Heart left ventricle (tissue), 16 donors: ENCODE data around the gene MEX3A. TPM values are rescaled to one million over a fixed set of nuclear protein-coding genes. Genes with fewer than 3 reads are reported as not detected.

Experiments
- ATAC-seq, 4 donors: fragments of 200-7000 bp; cut with Tn5 transposase; one replicate each; pipeline ENCODE4 v1.9.1; 2020 to 2022; ENCODE audit warnings: moderate library complexity in 4 of 4, mild to moderate bottlenecking in 3 of 4, moderate number of reproducible peaks in 1 of 4
- DNase-seq, 5 donors: peaks; one replicate each; pipeline ENCODE4 v3.0.0-alpha.2; 2020
- H3K27ac ChIP-seq, 12 donors: fragments of 200-600 bp; sonication (generic) in 4 of 12; one replicate each; pipeline versions ENCODE4 v1.5.0 to v1.8.0; 2016 to 2022; ENCODE audit warnings: mild to moderate bottlenecking in 2 of 12
- H3K27me3 ChIP-seq, 9 donors: fragments of 200-600 bp; sonication (generic) in 2 of 9; one replicate each; pipeline versions ENCODE4 v1.5.1 to v1.8.0; 2016 to 2022; ENCODE audit warnings: mild to moderate bottlenecking in 3 of 9
- H3K36me3 ChIP-seq, 9 donors: fragments of 200-600 bp; sonication (generic) in 2 of 9; one replicate each; pipeline versions ENCODE4 v1.5.0 to v1.8.0; 2018 to 2022; ENCODE audit warnings: mild to moderate bottlenecking in 2 of 9
- H3K4me1 ChIP-seq, 12 donors: fragments of 200-600 bp; sonication (generic) in 4 of 12; one replicate each; pipeline versions ENCODE4 v1.5.0 to v1.8.0; 2016 to 2022; ENCODE audit warnings: mild to moderate bottlenecking in 3 of 12
- H3K4me3 ChIP-seq, 12 donors: fragments of 200-600 bp; sonication (generic) in 4 of 12; one replicate each; pipeline versions ENCODE4 v1.5.0 to v1.8.0; 2017 to 2022; ENCODE audit warnings: mild to moderate bottlenecking in 9 of 12, moderate library complexity in 4 of 12
- H3K9me3 ChIP-seq, 12 donors: fragments of 200-600 bp; sonication (generic) in 4 of 12; one replicate each; pipeline versions ENCODE4 v1.5.0 to v1.8.0; 2016 to 2022; ENCODE audit warnings: mild to moderate bottlenecking in 1 of 12
- CTCF ChIP-seq, 12 donors: fragments of 200-600 bp; sonication (generic) in 4 of 12; IDR thresholded peaks; one replicate each; pipeline versions ENCODE4 v1.5.0 to v1.8.0; 2018 to 2022; ENCODE audit warnings: antibody characterized with exemption in 12 of 12, mild to moderate bottlenecking in 5 of 12
- POLR2A ChIP-seq, 2 donors: fragments of 450-650 bp; IDR thresholded peaks; one replicate each; pipeline ENCODE4 v1.6.1; 2017; ENCODE audit warnings: antibody characterized with exemption in 2 of 2, mild to moderate bottlenecking in 2 of 2, moderate library complexity in 2 of 2
- WGBS, 4 donors: extraction: QIAGEN DNeasy Blood & Tissue Kit in 2 of 4; methylation state at CpG; one replicate each; pipeline versions ENCODE4 v1.1.5 to v1.1.7; 2013 to 2018; 5-methylcytosine and 5-hydroxymethylcytosine counted together
- intact Hi-C, 10 donors: fragments of 100-400 bp; cut with DNase I; formaldehyde crosslinking; loops; one replicate each; pipeline versions ENCODE4 v1.11.1 to v1.14.2; 2022
- polyA plus RNA-seq, 2 donors: library from polyadenylated mRNA; stranded (reverse); fragments of 200-250 nt; gene quantifications; one replicate each; pipeline ENCODE4 v1.2.3, GENCODE V29; 2013
- total RNA-seq, 9 donors: library from RNA; depleted of rRNA in 2 of 9; stranded (reverse); fragments of >200 nt in 2 of 9; fragmentation: NEBNext Ultra II Directional in 3 of 9; extraction: Animal tissue kit (Norgen Biotek cat#: 25700) in 3 of 9; gene quantifications; one replicate each; pipeline versions ENCODE4 v1.1.0 to v1.2.4, GENCODE V29; 2016 to 2023
- donor health status: ischemic (EF 13 %, LVEDD 7.1; RV severe dilation, severe dysfunction).
- donor health status: healthy with polysubstance abuse.
- donor health status: DM: no; HTN: yes; CAD: no.
- donor health status: DM: no; HTN: no; CAD: no.
- donor health status: ischemic (EF 25% LVEDD 6.9; RV normal size, moderate dysfunction).
- donor health status: ischemic (EF 25% LVEDD 5.7; RV mildly dilated, moderate dysfunction).
- donor health status: healthy.
- donor health status: DM: yes; HTN: yes; CAD: no.
- donor health status: ischemic (EF 35%, LVEDD 5.7; RV mildly dilated, moderate dysfunction).
- donor health status: nonischemic (EF 11% LVEDD 7.7; RV severe dilation, severe dysfunction).
- donor health status: DM: yes; HTN: yes; CAD: no.
- donor health status: PGD.
- donor health status: ischemic (EF 29% LVEDD 5.4; RV normal size, mild dysfunction).
- donor health status: nonischemic (EF 23%, LVEDD 6.1; RV moderate dilation, normal function).

MEX3A gene
- total and polyA plus RNA-seq, 11 donors: 0.12 to 0.53 (median 0.32) TPM

DNA sequence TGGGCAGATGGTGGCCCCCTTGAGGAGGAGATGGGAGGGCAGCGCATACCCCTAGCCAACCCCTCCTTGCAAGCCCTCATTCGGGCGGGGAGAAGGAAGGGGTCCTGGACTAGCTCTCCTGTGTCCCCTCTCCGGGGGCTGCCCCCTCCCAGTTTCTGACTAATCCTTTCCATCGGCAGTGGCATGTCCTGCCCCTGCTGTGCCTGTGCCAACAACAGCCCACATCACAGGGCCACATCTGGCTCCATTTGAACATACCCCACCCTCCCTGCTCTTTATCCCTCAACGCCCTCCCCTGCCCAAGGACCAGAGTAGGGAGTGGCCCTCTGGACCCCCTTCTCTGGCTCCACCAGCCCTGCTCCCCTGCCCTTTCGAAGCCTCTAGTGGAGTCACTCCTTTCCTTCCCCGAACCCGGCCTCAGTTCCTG is 21.3 kb upstream of the MEX3A start:
- Histone ChIP-seq H3K27ac (peak overlapping the region; percentile 91 to 99 (median 96)), H3K36me3 (no peaks in the 10 kb centered on the region), H3K4me3 (peak overlapping the region in 4 of 12 donors; percentile 10 to 32 (median 26)), H3K9me3 (no peaks in the 10 kb centered on the region), H3K4me1 (peaks cover 24 to 87% (median 62%) of the 10 kb centered on the region in 12 donors), H3K27me3 (no peaks in the 10 kb centered on the region)
- ATAC-seq: peak in 2 of 4 donors; percentile 2 to 4
- peak in 3 of 5 donors; percentile 54 to 64 (median 58) for DNase-seq
- intact Hi-C loops: no loop called here
- 35 to 58% (median 46%) methylated on average over 9 of the region's 9 CpGs for WGBS, 4 donors
- TF ChIP-seq POLR2A (IDR thresholded peaks at IDR 0.05): no peak
- no peak for TF ChIP-seq CTCF (IDR thresholded peaks at IDR 0.05)

DNA sequence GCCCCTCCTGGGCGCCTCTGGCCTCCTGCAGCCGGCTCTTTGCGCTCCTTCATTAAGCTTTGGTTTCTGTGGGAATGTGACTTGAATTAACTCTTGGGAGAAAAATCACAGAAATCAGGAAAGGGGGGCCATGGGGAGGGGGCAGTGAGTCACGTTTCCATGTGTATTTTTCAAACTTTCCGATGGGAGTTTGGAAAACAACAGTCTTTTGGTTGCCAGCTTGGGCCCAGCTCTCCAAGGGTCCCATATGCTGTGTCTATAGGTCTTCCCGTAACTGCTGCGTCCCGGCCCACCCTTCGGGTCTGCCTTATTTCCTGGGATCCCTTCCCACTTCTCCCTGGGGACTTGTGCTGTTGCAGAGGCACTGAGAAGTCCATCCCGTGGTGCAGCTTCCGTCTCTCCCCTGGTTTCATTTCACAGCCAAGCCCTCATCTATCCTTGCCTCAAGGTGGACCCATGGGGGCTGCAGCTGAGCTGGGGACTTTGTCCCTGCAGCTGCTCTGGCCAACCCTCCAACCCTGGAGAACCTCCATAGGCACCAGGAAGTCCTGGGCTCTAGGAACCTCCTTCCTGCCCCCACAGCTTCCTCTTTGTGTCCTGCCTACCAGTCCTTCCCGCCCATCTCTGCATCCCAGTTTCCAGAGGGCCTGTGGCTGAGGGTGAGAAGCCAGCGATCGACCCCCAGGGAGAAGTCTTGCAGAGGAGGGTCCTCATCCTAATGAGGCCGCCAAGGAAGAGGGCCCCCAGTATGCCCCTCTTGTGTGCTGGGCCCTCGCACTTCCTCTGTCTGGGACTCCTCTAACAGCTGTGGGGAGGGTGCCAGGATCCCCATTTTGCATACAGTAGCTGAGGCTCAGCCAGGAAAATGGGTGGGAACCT is 20.6 kb upstream of the MEX3A start:
- TF ChIP-seq POLR2A (IDR thresholded peaks at IDR 0.05): no peak
- no peak for TF ChIP-seq CTCF (IDR thresholded peaks at IDR 0.05)
- no peak overlapping the region for H3K4me3 ChIP-seq

DNA sequence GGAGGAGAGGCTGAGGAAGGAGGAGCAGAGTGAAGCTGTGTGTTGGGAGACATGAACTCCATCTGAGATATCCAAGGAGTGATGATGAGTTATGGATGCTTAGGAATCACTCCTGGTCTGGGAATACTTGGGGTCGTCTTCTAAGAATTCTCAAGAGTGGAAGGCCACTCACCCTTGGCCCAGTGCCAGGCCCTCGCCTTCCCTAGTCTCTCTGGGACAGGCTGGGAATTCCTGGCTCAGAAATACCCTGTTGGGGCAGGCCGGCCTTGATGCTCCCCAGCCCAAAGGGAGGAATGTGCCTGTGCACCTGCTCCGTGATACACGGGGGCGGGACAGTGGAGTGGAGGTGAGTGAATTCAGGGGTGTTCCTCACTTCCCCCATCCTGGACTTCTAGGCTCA is 19.6 kb upstream of the MEX3A start:
- Histone ChIP-seq H3K27ac (peak overlapping the region in 11 of 12 donors; percentile 6 to 99 (median 95)), H3K4me1 (peaks cover 24 to 81% (median 63%) of the 10 kb centered on the region in 12 donors), H3K4me3 (no peak overlapping the region), H3K27me3 (no peaks in the 10 kb centered on the region), H3K36me3 (no peaks in the 10 kb centered on the region), H3K9me3 (no peaks in the 10 kb centered on the region)
- WGBS, 4 donors: 54 to 73% (median 64%) methylated on average over 6 of the region's 6 CpGs
- DNase-seq (peak in 3 of 5 donors; percentile 41 to 78 (median 43)), ATAC-seq (no peak)
- intact Hi-C loops: no loop called here
- no peak for TF ChIP-seq CTCF (IDR thresholded peaks at IDR 0.05)
- no peak for TF ChIP-seq POLR2A (IDR thresholded peaks at IDR 0.05)

More for the DNA sequence above, 20.6 kb upstream of the MEX3A start:
- H3K27ac ChIP-seq: peak overlapping the region; percentile 91 to 99 (median 96)
- whole genome bisulfite sequencing, 4 donors: 59 to 73% (median 65%) methylated on average over 15 to 16 of the region's 16 CpGs
- H3K9me3 ChIP-seq: no peaks in the 10 kb centered on the region
- intact Hi-C loops: no loop called here
- H3K4me1 ChIP-seq: peaks cover 24 to 81% (median 63%) of the 10 kb centered on the region in 12 donors
- peak in 2 of 5 donors; percentile 49 to 53 for DNase-seq
- H3K36me3 ChIP-seq: no peaks in the 10 kb centered on the region
- ATAC-seq: no peak
- no peaks in the 10 kb centered on the region for H3K27me3 ChIP-seq

DNA sequence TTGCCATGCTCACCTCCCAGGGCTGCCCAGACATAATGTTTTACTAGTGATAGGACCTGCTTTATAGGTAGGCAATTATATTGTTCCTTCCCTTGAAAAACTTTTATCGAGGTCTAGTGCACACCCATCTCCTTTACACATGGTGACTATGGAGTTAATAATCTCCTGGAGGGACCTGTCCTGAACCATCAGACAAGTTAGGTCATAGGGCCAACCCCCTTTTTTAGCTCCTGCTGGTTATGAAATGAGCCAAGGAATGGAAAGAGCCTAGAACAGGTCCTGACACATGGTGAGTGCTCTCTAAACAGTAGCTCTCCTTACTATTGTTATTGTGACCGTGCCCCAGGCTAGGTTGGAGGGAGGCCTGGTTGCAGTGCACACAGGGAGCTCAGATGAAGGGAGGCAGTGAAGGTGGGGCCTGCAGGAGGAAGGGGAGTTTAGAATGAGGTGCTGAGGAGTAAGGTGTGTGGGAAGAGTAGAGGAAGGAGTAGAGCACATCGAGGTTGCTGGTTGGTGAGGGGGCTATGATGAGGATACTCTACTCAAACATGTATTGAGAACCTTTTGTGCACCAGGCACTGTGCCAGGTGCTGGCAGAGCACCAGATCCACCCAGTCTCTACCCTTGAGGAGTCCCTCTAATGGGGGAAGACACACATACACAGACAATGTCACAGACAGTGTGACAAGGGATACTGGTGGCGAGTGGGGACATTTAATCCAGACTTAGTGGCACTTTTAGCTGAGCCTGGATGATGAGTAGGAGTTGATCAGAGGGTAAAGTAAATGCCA is 18.1 kb upstream of the MEX3A start:
- no peak for DNase-seq
- no peak for ATAC-seq
- 64 to 69% (median 65%) methylated on average over 4 of the region's 4 CpGs for WGBS, 4 donors
- Histone ChIP-seq H3K36me3 (no peaks in the 10 kb centered on the region), H3K4me1 (peaks cover 20 to 79% (median 64%) of the 10 kb centered on the region in 12 donors), H3K27ac (peak overlapping the region in 2 of 12 donors; percentile 2 to 20), H3K27me3 (no peaks in the 10 kb centered on the region), H3K9me3 (no peaks in the 10 kb centered on the region), H3K4me3 (no peak overlapping the region)
- TF ChIP-seq CTCF (IDR thresholded peaks at IDR 0.05): no peak
- no peak for TF ChIP-seq POLR2A (IDR thresholded peaks at IDR 0.05)
- intact Hi-C loops: no loop called here
